Calu3 (cell line): Measurements from ENCODE around the gene HEMK1. TPM values are rescaled to one million over a fixed set of nuclear protein-coding genes. Genes with fewer than 3 reads are reported as not detected.

Source experiments
- BruUV-seq: library from RNA; stranded (reverse); fragments of 400-500 nt; replicated peaks from 2 replicates; lab custom pipeline; 2021; lab: Mats Ljungman, UMichigan
- CTCF ChIA-PET: fragments of 300-600 bp; sonication (Branson Sonifier 250); formaldehyde crosslinking; loops from one replicate; lab custom pipeline; 2022; ENCODE audit warnings: antibody characterized with exemption; lab: Charles Lee
- DNase-seq: peaks from one replicate; pipeline ENCODE4 v3.0.0; 2022
- H3K27ac Mint-ChIP-seq: one replicate; pipeline ENCODE4 v1.8.0; 2022; ENCODE audit warnings: mixed read lengths; ENCODE audit not compliant: unreplicated experiment
- H3K27me3 Mint-ChIP-seq: one replicate; pipeline ENCODE4 v1.8.0; 2022; ENCODE audit warnings: mixed read lengths; ENCODE audit not compliant: unreplicated experiment
- H3K36me3 Mint-ChIP-seq: one replicate; pipeline ENCODE4 v1.8.0; 2022; ENCODE audit warnings: mild to moderate bottlenecking, moderate library complexity, mixed read lengths; ENCODE audit not compliant: insufficient read depth, unreplicated experiment
- H3K4me1 Mint-ChIP-seq: one replicate; pipeline ENCODE4 v1.8.0; 2022; ENCODE audit warnings: mild to moderate bottlenecking, low read depth, mixed read lengths; ENCODE audit not compliant: unreplicated experiment
- H3K4me3 Mint-ChIP-seq: one replicate; pipeline ENCODE4 v1.8.0; 2022; ENCODE audit warnings: mild to moderate bottlenecking, low read depth, moderate library complexity, mixed read lengths; ENCODE audit not compliant: unreplicated experiment
- H3K9me3 Mint-ChIP-seq: one replicate; pipeline ENCODE4 v1.8.0; 2022; ENCODE audit warnings: low read depth, mixed read lengths; ENCODE audit not compliant: unreplicated experiment
- intact Hi-C: fragments of 100-400 bp; cut with micrococcal nuclease; formaldehyde crosslinking; loops from one replicate; pipeline ENCODE4 v1.10.0; 2022; ENCODE audit not compliant: unreplicated experiment
- total RNA-seq: library from RNA; stranded (reverse); gene quantifications from 2 replicates; pipeline ENCODE4 v1.2.3, GENCODE V29; 2022
- TF ChIP-seq, protein P1 (sequence below): fragments of 200-600 bp; IDR thresholded peaks from one replicate; pipeline ENCODE4 v1.8.0; 2022; ENCODE audit warnings: antibody characterized with exemption; ENCODE audit not compliant: unreplicated experiment

HEMK1 gene
- total RNA-seq, 1 experiment from 2014 or later = 20.0 TPM

DNA sequence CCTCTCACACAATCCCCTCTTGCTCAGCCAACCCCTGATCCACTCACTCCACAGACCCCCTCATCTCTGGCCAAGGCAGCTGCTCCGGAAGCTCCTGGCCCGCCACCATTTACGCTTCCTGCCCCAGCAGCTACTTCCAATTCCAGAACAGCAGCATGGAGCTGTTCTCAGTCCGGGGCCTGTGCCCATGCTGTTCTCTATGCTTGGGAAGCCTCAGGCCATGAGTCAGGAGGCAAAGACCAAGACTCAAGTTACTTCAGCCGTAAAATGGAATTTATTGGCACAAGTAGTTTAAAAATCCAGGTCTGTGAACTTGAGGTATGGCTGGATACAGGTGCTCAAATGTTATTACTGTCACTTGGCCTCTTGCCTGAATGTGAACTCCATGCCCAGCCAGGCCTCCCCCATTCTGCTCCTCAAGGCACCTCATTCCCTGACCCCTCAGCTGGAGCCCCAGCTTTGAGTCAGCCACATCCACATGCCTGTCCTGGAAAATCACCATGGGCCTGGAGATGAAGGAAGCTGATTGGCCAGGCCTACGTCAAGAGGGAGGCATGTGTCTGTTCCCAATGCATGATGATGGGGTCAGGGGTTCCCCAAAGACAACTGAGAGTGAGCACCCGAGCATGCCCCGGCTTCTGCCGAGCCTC, 34.5 kb upstream of the HEMK1 start:
- H3K27me3 Mint-ChIP-seq = peaks cover 91% of the 10 kb centered on the region
- CTCF ChIA-PET = interaction anchor here (0.7 kb wide), 1 partner anchor 191 kb away, joined by 3 read pairs; no protein-coding TSS in a partner anchor
- no peaks in the 10 kb centered on the region for H3K9me3 Mint-ChIP-seq
- no TSS peak for BruUV-seq
- no peak for DNase-seq
- intact Hi-C loops = no loop called here
- no peaks in the 10 kb centered on the region for H3K4me1 Mint-ChIP-seq
- no peak overlapping the region for H3K4me3 Mint-ChIP-seq
- TF ChIP-seq, protein P1, sequence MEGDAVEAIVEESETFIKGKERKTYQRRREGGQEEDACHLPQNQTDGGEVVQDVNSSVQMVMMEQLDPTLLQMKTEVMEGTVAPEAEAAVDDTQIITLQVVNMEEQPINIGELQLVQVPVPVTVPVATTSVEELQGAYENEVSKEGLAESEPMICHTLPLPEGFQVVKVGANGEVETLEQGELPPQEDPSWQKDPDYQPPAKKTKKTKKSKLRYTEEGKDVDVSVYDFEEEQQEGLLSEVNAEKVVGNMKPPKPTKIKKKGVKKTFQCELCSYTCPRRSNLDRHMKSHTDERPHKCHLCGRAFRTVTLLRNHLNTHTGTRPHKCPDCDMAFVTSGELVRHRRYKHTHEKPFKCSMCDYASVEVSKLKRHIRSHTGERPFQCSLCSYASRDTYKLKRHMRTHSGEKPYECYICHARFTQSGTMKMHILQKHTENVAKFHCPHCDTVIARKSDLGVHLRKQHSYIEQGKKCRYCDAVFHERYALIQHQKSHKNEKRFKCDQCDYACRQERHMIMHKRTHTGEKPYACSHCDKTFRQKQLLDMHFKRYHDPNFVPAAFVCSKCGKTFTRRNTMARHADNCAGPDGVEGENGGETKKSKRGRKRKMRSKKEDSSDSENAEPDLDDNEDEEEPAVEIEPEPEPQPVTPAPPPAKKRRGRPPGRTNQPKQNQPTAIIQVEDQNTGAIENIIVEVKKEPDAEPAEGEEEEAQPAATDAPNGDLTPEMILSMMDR = no peak
- H3K27ac Mint-ChIP-seq = no peak overlapping the region
- H3K36me3 Mint-ChIP-seq = no peaks in the 10 kb centered on the region

- Mint-ChIP-seq H3K36me3 (no peaks in the 10 kb centered on the region), H3K9me3 (no peaks in the 10 kb centered on the region), H3K27ac (no peak overlapping the region), H3K4me3 (no peak overlapping the region), H3K27me3 (peaks cover 100% of the 10 kb centered on the region), H3K4me1 (no peaks in the 10 kb centered on the region)
- BruUV-seq = no TSS peak
- TF ChIP-seq, protein P1 = no peak
- intact Hi-C loops = no loop called here
- no peak for DNase-seq
- CTCF ChIA-PET = no interaction called here
Observed at GRCh38 chr3:50536471-50537180, 32.7 kb upstream of the HEMK1 start.

DNA sequence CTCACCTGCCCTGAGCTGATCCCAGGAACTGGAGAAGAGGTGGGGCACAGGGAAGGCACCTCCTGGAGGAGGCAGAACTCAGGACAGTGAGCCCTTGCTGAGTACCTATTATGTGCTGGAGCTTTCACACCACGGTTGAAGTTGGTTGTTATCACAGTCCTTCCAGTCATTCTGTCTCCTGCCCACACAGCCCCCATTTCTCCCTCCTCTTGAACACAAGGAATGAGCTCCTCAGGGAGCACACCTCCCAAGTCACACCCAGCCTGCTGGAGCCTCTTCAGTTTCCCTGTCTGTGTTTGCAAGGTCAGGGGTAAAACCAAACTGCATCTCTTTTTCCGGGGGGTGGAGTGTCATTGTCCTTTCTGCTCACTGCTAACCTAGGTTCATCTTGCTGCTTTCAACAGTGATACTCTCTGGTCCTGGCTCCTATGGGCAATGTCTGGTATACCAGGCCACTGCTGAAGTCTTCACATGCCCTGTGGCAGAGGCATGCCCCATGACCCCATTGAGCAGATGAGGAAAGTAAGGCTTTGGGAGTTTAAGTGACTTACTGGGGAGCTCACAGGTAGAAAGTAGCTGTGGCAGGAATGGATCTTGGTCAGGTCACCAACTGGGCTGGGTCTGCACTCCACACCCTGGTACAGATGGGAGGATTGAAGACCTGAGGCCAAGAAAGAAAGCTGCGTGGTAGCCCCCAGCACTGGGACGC, 31.7 kb upstream of the HEMK1 start:
- H3K27ac Mint-ChIP-seq = no peak overlapping the region
- no peak for DNase-seq
- H3K27me3 Mint-ChIP-seq = peaks cover 94% of the 10 kb centered on the region
- no peaks in the 10 kb centered on the region for H3K9me3 Mint-ChIP-seq
- intact Hi-C loops = no loop called here
- no peaks in the 10 kb centered on the region for H3K4me1 Mint-ChIP-seq
- no peaks in the 10 kb centered on the region for H3K36me3 Mint-ChIP-seq
- CTCF ChIA-PET = no interaction called here
- H3K4me3 Mint-ChIP-seq = no peak overlapping the region
- BruUV-seq = no TSS peak
- TF ChIP-seq, protein P1 = no peak

DNA sequence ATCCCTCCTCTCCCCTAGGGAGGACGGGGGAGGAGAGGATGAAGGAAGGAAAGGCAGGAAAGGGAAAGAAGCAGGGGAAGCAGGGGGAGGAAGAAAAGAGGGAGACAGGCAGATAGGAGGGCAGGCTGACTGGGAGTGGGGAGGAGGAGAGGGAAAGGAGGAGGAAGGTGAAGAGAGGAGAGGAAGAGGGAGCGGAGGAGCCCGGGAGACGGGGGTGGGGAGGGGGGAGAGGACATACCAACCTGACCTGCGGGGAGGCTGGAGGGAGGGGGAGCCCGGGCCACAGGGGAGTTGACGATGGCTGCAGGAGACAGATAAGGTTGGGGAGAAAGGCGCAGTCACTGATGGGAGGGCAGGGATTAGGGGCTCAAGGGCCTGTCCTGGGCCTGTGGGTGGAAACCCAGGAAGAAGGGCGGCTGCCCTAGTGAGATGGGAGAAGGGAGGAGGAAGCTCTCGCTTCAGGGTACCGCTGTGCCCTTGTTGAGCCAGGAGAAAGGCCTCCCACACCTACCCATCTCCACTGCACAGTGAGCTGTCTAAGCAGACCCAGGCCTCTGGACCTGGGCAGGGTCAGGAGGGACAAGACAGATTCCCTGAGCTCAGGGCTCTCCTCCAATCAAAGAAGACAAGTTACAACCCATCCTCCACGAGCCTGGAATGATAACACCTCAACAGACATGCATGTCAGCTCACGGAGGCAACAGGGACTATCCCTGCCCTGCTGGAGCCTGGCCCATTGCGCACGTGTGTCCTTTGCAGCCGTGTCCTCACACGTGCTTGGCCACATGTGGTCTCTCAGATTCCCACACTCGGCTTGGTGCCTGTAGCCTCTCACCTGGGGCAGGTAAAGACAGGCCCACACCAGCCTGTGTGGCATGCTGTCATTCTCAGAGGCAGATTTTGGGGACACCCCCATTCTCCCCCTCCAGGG, 29.7 kb upstream of the HEMK1 start:
- Mint-ChIP-seq H3K9me3 (no peaks in the 10 kb centered on the region), H3K4me1 (no peaks in the 10 kb centered on the region), H3K4me3 (no peak overlapping the region), H3K36me3 (no peaks in the 10 kb centered on the region), H3K27me3 (peaks cover 74% of the 10 kb centered on the region), H3K27ac (no peak overlapping the region)
- no peak for DNase-seq
- intact Hi-C loops = loop anchor here (5.0 kb wide), 1 partner anchor 192 kb away; the partner anchor contains the start of gene ZMYND10
- BruUV-seq = no TSS peak
- CTCF ChIA-PET = interaction anchor here (0.6 kb wide), 1 partner anchor 555 kb away, joined by 3 read pairs; no protein-coding TSS in a partner anchor
- TF ChIP-seq, protein P1 = no peak
